HCT116 (cell line): ENCODE data around the gene CACNB3. TPM values are rescaled to one million over a fixed set of nuclear protein-coding genes. Genes with fewer than 3 reads are reported as not detected.

ENCODE experiments used
- ATAC-seq: fragments of 200-7000 bp; cut with Tn5 transposase; 2 replicates; pipeline ENCODE4 v1.9.1; 2020; ENCODE audit warnings: mild to moderate bottlenecking, moderate library complexity
- BruUV-seq: library from RNA; stranded (reverse); fragments of 400-500 nt; replicated peaks from 2 replicates; lab custom pipeline; 2021; lab: Mats Ljungman, UMichigan
- CTCF ChIA-PET: fragments of 300-600 bp; sonication (Branson Sonifier 250); formaldehyde crosslinking; loops from one replicate; lab custom pipeline; 2021; ENCODE audit warnings: antibody characterized with exemption; lab: Charles Lee
- POLR2A ChIA-PET: fragments of 300-600, 350-600 bp; sonication (Branson Sonifier 250); formaldehyde crosslinking; loops from one replicate; lab custom pipeline; 2021; ENCODE audit warnings: antibody characterized with exemption; lab: Charles Lee
- RAD21 ChIA-PET, 2 experiments: fragments of 300-600 bp; sonication (Branson Sonifier 250); formaldehyde crosslinking; loops; one replicate each; lab custom pipeline; 2023; ENCODE audit warnings: low total read pairs in 2 of 2; ENCODE audit not compliant: uncharacterized antibody in 2 of 2, unreplicated experiment in 2 of 2, low non-redundant PET in 1 of 2; lab: Charles Lee
- DNase-seq: peaks from one replicate; pipeline ENCODE4 v3.0.0-alpha.2; 2010; ENCODE audit warnings: low read depth, low spot score
- H2AFZ ChIP-seq: fragments of 200-600 bp; shearing (Covaris generic), sonication (generic); 2 replicates; pipeline ENCODE4 v1.6.1; 2017; ENCODE audit warnings: low read depth, mixed run types, mixed read lengths, antibody characterized with exemption, low read length; ENCODE audit not compliant: poor library complexity, severe bottlenecking
- H3K27ac ChIP-seq: 2 replicates; pipeline ENCODE4 v1.5.1; 2012; ENCODE audit warnings: low read depth, low read length
- H3K27me3 ChIP-seq: fragments of 200-600 bp; sonication (generic); 2 replicates; pipeline ENCODE4 v1.6.1; 2016; ENCODE audit warnings: mixed run types, low read length, mixed read lengths; ENCODE audit not compliant: insufficient read depth
- H3K36me3 ChIP-seq, 2 experiments: fragments of 200-500 bp in 1 of 2; fragments of 200-600 bp in 1 of 2; sonication (Bioruptor generic) in 1 of 2; sonication (generic) in 1 of 2; 2 replicates each; pipeline versions ENCODE4 v1.5.1 to v1.6.1; 2014 to 2016; ENCODE audit warnings: low read length in 2 of 2, inconsistent platforms in 1 of 2, mixed read lengths in 1 of 2, mixed run types in 1 of 2; ENCODE audit not compliant: insufficient read depth in 2 of 2, control insufficient read depth in 1 of 2
- H3K4me1 ChIP-seq, 2 experiments: fragments of 200-600 bp in 1 of 2; sonication (generic) in 1 of 2; 2 replicates each; pipeline versions ENCODE4 v1.5.1 to v1.6.1; 2012 to 2017; ENCODE audit warnings: low read length in 2 of 2, inconsistent platforms in 1 of 2, mild to moderate bottlenecking in 1 of 2, mixed read lengths in 1 of 2, mixed run types in 1 of 2, moderate library complexity in 1 of 2; ENCODE audit not compliant: insufficient read depth in 2 of 2, control insufficient read depth in 1 of 2
- H3K4me2 ChIP-seq: fragments of 200-600 bp; sonication (generic); 2 replicates; pipeline ENCODE4 v1.6.1; 2017; ENCODE audit warnings: mixed run types, low read length, mixed read lengths
- H3K4me3 ChIP-seq, 2 experiments: fragments of 200-600 bp in 1 of 2; sonication (generic) in 1 of 2; replicated peaks in 1 of 2; 2 replicates each; pipeline ENCODE4 v1.5.1; 2011 to 2016; ENCODE audit warnings: low read length in 2 of 2, control low read depth in 1 of 2, low read depth in 1 of 2, mild to moderate bottlenecking in 1 of 2, mixed read lengths in 1 of 2, mixed run types in 1 of 2
- H3K79me2 ChIP-seq: fragments of 200-600 bp; sonication (generic); 2 replicates; pipeline ENCODE4 v1.6.1; 2017; ENCODE audit warnings: mild to moderate bottlenecking, mixed run types, low read length, moderate library complexity, mixed read lengths; ENCODE audit not compliant: insufficient read depth
- H3K9ac ChIP-seq: fragments of 200-600 bp; sonication (generic); 2 replicates; pipeline ENCODE4 v1.6.1; 2016; ENCODE audit warnings: low read length, mixed read lengths
- H3K9me2 ChIP-seq: fragments of 200-600 bp; sonication (generic), shearing (Covaris generic); 2 replicates; pipeline ENCODE4 v1.6.1; 2017; ENCODE audit warnings: mixed run types, mild to moderate bottlenecking, moderate library complexity; ENCODE audit not compliant: insufficient read depth
- H3K9me3 ChIP-seq, 2 experiments: fragments of 200-500 bp in 1 of 2; fragments of 200-600 bp in 1 of 2; sonication (Bioruptor generic) in 1 of 2; sonication (generic) in 1 of 2; 2 replicates each; pipeline ENCODE4 v1.6.1; 2014 to 2017; ENCODE audit warnings: low read length in 2 of 2, mixed read lengths in 2 of 2, inconsistent platforms in 1 of 2, low read depth in 1 of 2, mild to moderate bottlenecking in 1 of 2, mixed run types in 1 of 2, moderate library complexity in 1 of 2; ENCODE audit not compliant: control insufficient read depth in 1 of 2, insufficient read depth in 1 of 2
- H4K20me1 ChIP-seq: fragments of 200-600 bp; sonication (generic), shearing (Covaris generic); 2 replicates; pipeline ENCODE4 v1.6.1; 2017; ENCODE audit warnings: mixed run types, mild to moderate bottlenecking, moderate library complexity; ENCODE audit not compliant: insufficient read depth
- CEBPB ChIP-seq: IDR thresholded peaks from 2 replicates; pipeline ENCODE4 v1.6.1; 2012; ENCODE audit warnings: low read depth
- EGR1 ChIP-seq: IDR thresholded peaks from 2 replicates; pipeline ENCODE4 v1.6.1; 2012; ENCODE audit warnings: low read depth
- ELF1 ChIP-seq: IDR thresholded peaks from 2 replicates; pipeline ENCODE4 v1.6.1; 2012; ENCODE audit warnings: low read depth, borderline replicate concordance
- EZH2phosphoT487 ChIP-seq: fragments of 200-600 bp; IDR thresholded peaks from 2 replicates; pipeline ENCODE4 v1.6.1; 2018; ENCODE audit warnings: antibody characterized with exemption, borderline replicate concordance
- FOSL1 ChIP-seq: IDR thresholded peaks from 2 replicates; pipeline ENCODE4 v1.6.1; 2012; ENCODE audit warnings: low read depth
- JUND ChIP-seq: IDR thresholded peaks from 2 replicates; pipeline ENCODE4 v1.6.1; 2012
- POLR2A ChIP-seq: IDR thresholded peaks from 2 replicates; pipeline ENCODE4 v1.7.0; 2011; ENCODE audit warnings: borderline replicate concordance; ENCODE audit not compliant: insufficient read depth, insufficient read length; ENCODE audit errors: extremely low read depth
- SP1 ChIP-seq: IDR thresholded peaks from 2 replicates; pipeline ENCODE4 v1.6.1; 2012; ENCODE audit warnings: low read depth
- TCF7L2 ChIP-seq: IDR thresholded peaks from 2 replicates; pipeline ENCODE4 v1.7.0; 2011; ENCODE audit warnings: borderline replicate concordance, inconsistent platforms; ENCODE audit not compliant: insufficient read depth, insufficient read length; ENCODE audit errors: extremely low read depth
- YY1 ChIP-seq: IDR thresholded peaks from 2 replicates; pipeline ENCODE4 v1.6.1; 2011; ENCODE audit warnings: low read length, low read depth, moderate library complexity, mild to moderate bottlenecking; ENCODE audit not compliant: insufficient replicate concordance; ENCODE audit errors: extremely low read depth
- ZFX ChIP-seq: fragments of 450-650 bp; IDR thresholded peaks from 2 replicates; pipeline ENCODE4 v1.6.1; 2017
- ZNF274 ChIP-seq: fragments of 200-500 bp; sonication (Bioruptor generic); IDR thresholded peaks from 2 replicates; pipeline ENCODE4 v1.6.1; 2014; ENCODE audit warnings: mild to moderate bottlenecking, low read depth, low read length, inconsistent platforms
- intact Hi-C: fragments of 100-400 bp; cut with micrococcal nuclease; formaldehyde crosslinking; loops from 2 replicates; pipeline ENCODE4 v1.10.0; 2022
- total RNA-seq: library from RNA; stranded (reverse); gene quantifications from one replicate; pipeline ENCODE4 v1.2.1, GENCODE V29; 2021; ENCODE audit not compliant: unreplicated experiment
- TF ChIP-seq, protein P1 (sequence below): IDR thresholded peaks from 2 replicates; pipeline ENCODE4 v1.6.1; 2012
- TF ChIP-seq, protein P2 (sequence below): IDR thresholded peaks from 2 replicates; pipeline ENCODE4 v1.6.1; 2012
- TF ChIP-seq, protein P3 (sequence below), 3 experiments: fragments of 200-600 bp in 1 of 3; sonication (generic) in 1 of 3; IDR thresholded peaks in 2 of 3; conservative IDR thresholded peaks in 1 of 3; 2 replicates each; pipeline ENCODE4 v1.5.1; 2012 to 2017; ENCODE audit warnings: low read depth in 2 of 3, low read length in 2 of 3, antibody characterized with exemption in 1 of 3, borderline replicate concordance in 1 of 3, control low read depth in 1 of 3, mild to moderate bottlenecking in 1 of 3, mixed read lengths in 1 of 3, mixed run types in 1 of 3, moderate library complexity in 1 of 3; ENCODE audit not compliant: insufficient read depth in 1 of 3
- TF ChIP-seq, protein P4 (sequence below): IDR thresholded peaks from 2 replicates; pipeline ENCODE4 v1.6.1; 2011; ENCODE audit warnings: mild to moderate bottlenecking, low read length, moderate library complexity; ENCODE audit not compliant: insufficient replicate concordance; ENCODE audit errors: extremely low read depth
- TF ChIP-seq, protein P5 (sequence below): IDR thresholded peaks from 2 replicates; pipeline ENCODE4 v1.6.1; 2012; ENCODE audit warnings: low read depth

Gene CACNB3
- total RNA-seq, 1 experiment from 2014 or later, result 22.0 TPM

DNA sequence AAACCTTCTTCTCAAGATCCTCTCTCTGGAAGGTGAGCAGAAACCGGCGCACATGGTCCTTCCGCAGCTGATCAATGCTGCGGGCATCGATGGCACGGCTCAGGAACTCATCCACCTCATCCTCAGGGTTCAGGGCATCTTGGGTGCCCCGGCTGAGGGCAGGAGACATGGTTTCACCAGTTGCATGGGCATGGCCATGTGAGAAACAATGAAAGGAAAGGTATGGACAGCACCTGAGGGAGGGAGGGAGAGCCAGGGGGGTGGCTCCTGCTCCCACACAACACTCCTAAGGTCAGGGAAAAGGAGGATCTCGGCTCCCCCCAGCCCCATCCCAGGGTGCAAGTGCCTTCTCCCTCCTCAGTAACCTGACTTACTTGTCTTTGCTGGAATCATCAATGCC, 43.0 kb upstream of the CACNB3 start:
- peaks cover 0 to 5% of the 10 kb centered on the region in 2 experiments; a peak in 1 of 4 replicates for H3K4me1 ChIP-seq
- H3K27ac ChIP-seq, result no peak overlapping the region
- intact Hi-C loops, result no loop called here
- no peaks in the 10 kb centered on the region for H4K20me1 ChIP-seq
- no peaks in the 10 kb centered on the region for H3K79me2 ChIP-seq
- H3K9ac ChIP-seq, result no peak overlapping the region
- H3K9me2 ChIP-seq, result no peaks in the 10 kb centered on the region
- CTCF ChIA-PET, result no interaction called here
- no peaks in the 10 kb centered on the region for H3K9me3 ChIP-seq
- no TSS peak for BruUV-seq
- H2AFZ ChIP-seq, result no peak overlapping the region
- no peaks in the 10 kb centered on the region for H3K27me3 ChIP-seq
- H3K36me3 ChIP-seq, result peaks cover 14 to 22% of the 10 kb centered on the region in 2 experiments; a peak in 3 of 4 replicates
- no peak overlapping the region for H3K4me2 ChIP-seq
- TF ChIP-seq TCF7L2, result no peak
- TF ChIP-seq EGR1, result no peak
- TF ChIP-seq JUND, result no peak
- TF ChIP-seq, protein P1, sequence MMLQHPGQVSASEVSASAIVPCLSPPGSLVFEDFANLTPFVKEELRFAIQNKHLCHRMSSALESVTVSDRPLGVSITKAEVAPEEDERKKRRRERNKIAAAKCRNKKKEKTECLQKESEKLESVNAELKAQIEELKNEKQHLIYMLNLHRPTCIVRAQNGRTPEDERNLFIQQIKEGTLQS, result no peak
- TF ChIP-seq, protein P2, sequence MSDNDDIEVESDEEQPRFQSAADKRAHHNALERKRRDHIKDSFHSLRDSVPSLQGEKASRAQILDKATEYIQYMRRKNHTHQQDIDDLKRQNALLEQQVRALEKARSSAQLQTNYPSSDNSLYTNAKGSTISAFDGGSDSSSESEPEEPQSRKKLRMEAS, result no peak
- TF ChIP-seq, protein P3, sequence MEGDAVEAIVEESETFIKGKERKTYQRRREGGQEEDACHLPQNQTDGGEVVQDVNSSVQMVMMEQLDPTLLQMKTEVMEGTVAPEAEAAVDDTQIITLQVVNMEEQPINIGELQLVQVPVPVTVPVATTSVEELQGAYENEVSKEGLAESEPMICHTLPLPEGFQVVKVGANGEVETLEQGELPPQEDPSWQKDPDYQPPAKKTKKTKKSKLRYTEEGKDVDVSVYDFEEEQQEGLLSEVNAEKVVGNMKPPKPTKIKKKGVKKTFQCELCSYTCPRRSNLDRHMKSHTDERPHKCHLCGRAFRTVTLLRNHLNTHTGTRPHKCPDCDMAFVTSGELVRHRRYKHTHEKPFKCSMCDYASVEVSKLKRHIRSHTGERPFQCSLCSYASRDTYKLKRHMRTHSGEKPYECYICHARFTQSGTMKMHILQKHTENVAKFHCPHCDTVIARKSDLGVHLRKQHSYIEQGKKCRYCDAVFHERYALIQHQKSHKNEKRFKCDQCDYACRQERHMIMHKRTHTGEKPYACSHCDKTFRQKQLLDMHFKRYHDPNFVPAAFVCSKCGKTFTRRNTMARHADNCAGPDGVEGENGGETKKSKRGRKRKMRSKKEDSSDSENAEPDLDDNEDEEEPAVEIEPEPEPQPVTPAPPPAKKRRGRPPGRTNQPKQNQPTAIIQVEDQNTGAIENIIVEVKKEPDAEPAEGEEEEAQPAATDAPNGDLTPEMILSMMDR (IDR thresholded peaks at IDR 0.05 in 2 of 3, conservative IDR thresholded peaks at IDR 0.05 in 1 of 3; ENCODE audit: borderline replicate concordance in 1 of 3, insufficient read depth in 1 of 3, low read depth in 2 of 3, low read length in 2 of 3), result no peak
- no peak for TF ChIP-seq ELF1
- no peak for TF ChIP-seq ZFX
- no peak for TF ChIP-seq POLR2A
- TF ChIP-seq, protein P4, sequence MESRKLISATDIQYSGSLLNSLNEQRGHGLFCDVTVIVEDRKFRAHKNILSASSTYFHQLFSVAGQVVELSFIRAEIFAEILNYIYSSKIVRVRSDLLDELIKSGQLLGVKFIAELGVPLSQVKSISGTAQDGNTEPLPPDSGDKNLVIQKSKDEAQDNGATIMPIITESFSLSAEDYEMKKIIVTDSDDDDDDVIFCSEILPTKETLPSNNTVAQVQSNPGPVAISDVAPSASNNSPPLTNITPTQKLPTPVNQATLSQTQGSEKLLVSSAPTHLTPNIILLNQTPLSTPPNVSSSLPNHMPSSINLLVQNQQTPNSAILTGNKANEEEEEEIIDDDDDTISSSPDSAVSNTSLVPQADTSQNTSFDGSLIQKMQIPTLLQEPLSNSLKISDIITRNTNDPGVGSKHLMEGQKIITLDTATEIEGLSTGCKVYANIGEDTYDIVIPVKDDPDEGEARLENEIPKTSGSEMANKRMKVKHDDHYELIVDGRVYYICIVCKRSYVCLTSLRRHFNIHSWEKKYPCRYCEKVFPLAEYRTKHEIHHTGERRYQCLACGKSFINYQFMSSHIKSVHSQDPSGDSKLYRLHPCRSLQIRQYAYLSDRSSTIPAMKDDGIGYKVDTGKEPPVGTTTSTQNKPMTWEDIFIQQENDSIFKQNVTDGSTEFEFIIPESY, result no peak
- TF ChIP-seq CEBPB, result no peak
- TF ChIP-seq, protein P5, sequence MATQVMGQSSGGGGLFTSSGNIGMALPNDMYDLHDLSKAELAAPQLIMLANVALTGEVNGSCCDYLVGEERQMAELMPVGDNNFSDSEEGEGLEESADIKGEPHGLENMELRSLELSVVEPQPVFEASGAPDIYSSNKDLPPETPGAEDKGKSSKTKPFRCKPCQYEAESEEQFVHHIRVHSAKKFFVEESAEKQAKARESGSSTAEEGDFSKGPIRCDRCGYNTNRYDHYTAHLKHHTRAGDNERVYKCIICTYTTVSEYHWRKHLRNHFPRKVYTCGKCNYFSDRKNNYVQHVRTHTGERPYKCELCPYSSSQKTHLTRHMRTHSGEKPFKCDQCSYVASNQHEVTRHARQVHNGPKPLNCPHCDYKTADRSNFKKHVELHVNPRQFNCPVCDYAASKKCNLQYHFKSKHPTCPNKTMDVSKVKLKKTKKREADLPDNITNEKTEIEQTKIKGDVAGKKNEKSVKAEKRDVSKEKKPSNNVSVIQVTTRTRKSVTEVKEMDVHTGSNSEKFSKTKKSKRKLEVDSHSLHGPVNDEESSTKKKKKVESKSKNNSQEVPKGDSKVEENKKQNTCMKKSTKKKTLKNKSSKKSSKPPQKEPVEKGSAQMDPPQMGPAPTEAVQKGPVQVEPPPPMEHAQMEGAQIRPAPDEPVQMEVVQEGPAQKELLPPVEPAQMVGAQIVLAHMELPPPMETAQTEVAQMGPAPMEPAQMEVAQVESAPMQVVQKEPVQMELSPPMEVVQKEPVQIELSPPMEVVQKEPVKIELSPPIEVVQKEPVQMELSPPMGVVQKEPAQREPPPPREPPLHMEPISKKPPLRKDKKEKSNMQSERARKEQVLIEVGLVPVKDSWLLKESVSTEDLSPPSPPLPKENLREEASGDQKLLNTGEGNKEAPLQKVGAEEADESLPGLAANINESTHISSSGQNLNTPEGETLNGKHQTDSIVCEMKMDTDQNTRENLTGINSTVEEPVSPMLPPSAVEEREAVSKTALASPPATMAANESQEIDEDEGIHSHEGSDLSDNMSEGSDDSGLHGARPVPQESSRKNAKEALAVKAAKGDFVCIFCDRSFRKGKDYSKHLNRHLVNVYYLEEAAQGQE, result no peak
- TF ChIP-seq ZNF274, result no peak
- TF ChIP-seq FOSL1, result no peak
- TF ChIP-seq YY1, result no peak
- no peak for TF ChIP-seq EZH2phosphoT487
- no peak for TF ChIP-seq SP1
- RAD21 ChIA-PET, result no interaction called here
- ATAC-seq (no peak), DNase-seq (no peak)
- POLR2A ChIA-PET, result no interaction called here
- H3K4me3 ChIP-seq, result no peak overlapping the region
